Esophagus (tissue), 2 donors: ENCODE data around the gene SPON1. TPM values are rescaled to one million over a fixed set of nuclear protein-coding genes. Genes with fewer than 3 reads are reported as not detected.

Experiments
- H3K27ac ChIP-seq, 2 donors: one replicate each; pipeline ENCODE4 v1.5.1; 2013; ENCODE audit warnings: low read depth in 2 of 2, mild to moderate bottlenecking in 2 of 2, inconsistent platforms in 1 of 2, low read length in 1 of 2, moderate library complexity in 1 of 2
- H3K27me3 ChIP-seq, 2 donors: one replicate each; pipeline ENCODE4 v1.6.1; 2013; ENCODE audit warnings: low read length in 2 of 2, control low read depth in 1 of 2, mild to moderate bottlenecking in 1 of 2; ENCODE audit not compliant: insufficient read depth in 2 of 2, control insufficient read depth in 1 of 2
- H3K36me3 ChIP-seq, 2 donors: one replicate each; pipeline ENCODE4 v1.6.1; 2013; ENCODE audit warnings: low read length in 1 of 2; ENCODE audit not compliant: control insufficient read depth in 2 of 2, insufficient read depth in 2 of 2
- H3K4me1 ChIP-seq, 2 donors: one replicate each; pipeline ENCODE4 v1.6.1; 2013; ENCODE audit warnings: low read length in 1 of 2; ENCODE audit not compliant: control insufficient read depth in 2 of 2, insufficient read depth in 2 of 2
- H3K4me3 ChIP-seq, 2 donors: one replicate each; pipeline ENCODE4 v1.5.1; 2013; ENCODE audit warnings: low read length in 2 of 2, mild to moderate bottlenecking in 2 of 2, low read depth in 1 of 2, moderate library complexity in 1 of 2
- H3K9me3 ChIP-seq, 2 donors: one replicate each; pipeline ENCODE4 v1.6.1; 2013; ENCODE audit warnings: mild to moderate bottlenecking in 2 of 2, low read depth in 1 of 2, low read length in 1 of 2, moderate library complexity in 1 of 2; ENCODE audit not compliant: control insufficient read depth in 2 of 2, insufficient read depth in 1 of 2
- WGBS, 2 donors: extraction: QIAGEN DNeasy Blood & Tissue Kit; methylation state at CpG; one replicate each; pipeline ENCODE4 v1.1.7; 2013; 5-methylcytosine and 5-hydroxymethylcytosine counted together
- polyA plus RNA-seq, 2 donors: library from polyadenylated mRNA; stranded (reverse); fragments of 200-250 nt; gene quantifications; one replicate each; pipeline ENCODE4 v1.2.3, GENCODE V29; 2013
- donor health status: healthy with polysubstance abuse.
- donor health status: Bipolar disorder and iron deficiency.

The SPON1 gene
- polyA plus RNA-seq, 2 donors = 0.75 to 3.0 TPM

GRCh38 chr11:13993096-13993765 lies 30.7 kb downstream of the SPON1 start:
- Histone ChIP-seq H3K9me3 (no peaks in the 10 kb centered on the region), H3K27ac (no peak overlapping the region), H3K4me1 (no peaks in the 10 kb centered on the region), H3K4me3 (no peak overlapping the region), H3K36me3 (no peaks in the 10 kb centered on the region), H3K27me3 (no peaks in the 10 kb centered on the region)
- 75 to 88% methylated on average over 7 of the region's 7 CpGs for WGBS, 2 donors

GRCh38 chr11:13997881-13998280 lies 35.4 kb downstream of the SPON1 start:
- WGBS, 2 donors = 89 to 93% methylated on average over 4 of the region's 4 CpGs
- no peak overlapping the region for H3K27ac ChIP-seq
- no peak overlapping the region for H3K4me3 ChIP-seq

GRCh38 chr11:13999704-14000103 lies 37.2 kb downstream of the SPON1 start:
- no peaks in the 10 kb centered on the region for H3K36me3 ChIP-seq
- no peaks in the 10 kb centered on the region for H3K9me3 ChIP-seq
- H3K4me1 ChIP-seq = no peaks in the 10 kb centered on the region
- H3K27me3 ChIP-seq = no peaks in the 10 kb centered on the region
- H3K27ac ChIP-seq = no peak overlapping the region
- no peak overlapping the region for H3K4me3 ChIP-seq

More at GRCh38 chr11:13997881-13998280, 35.4 kb downstream of the SPON1 start:
- Histone ChIP-seq H3K4me1 (no peaks in the 10 kb centered on the region), H3K27me3 (no peaks in the 10 kb centered on the region), H3K9me3 (no peaks in the 10 kb centered on the region), H3K36me3 (no peaks in the 10 kb centered on the region)

GRCh38 chr11:14001597-14001996 lies 39.1 kb downstream of the SPON1 start:
- no peak overlapping the region for H3K4me3 ChIP-seq
- no peaks in the 10 kb centered on the region for H3K9me3 ChIP-seq
- no peaks in the 10 kb centered on the region for H3K4me1 ChIP-seq
- 94 to 99% methylated on average over 2 of the region's 2 CpGs for WGBS, 2 donors
- H3K27ac ChIP-seq = no peak overlapping the region
- no peaks in the 10 kb centered on the region for H3K27me3 ChIP-seq
- no peaks in the 10 kb centered on the region for H3K36me3 ChIP-seq

GRCh38 chr11:14007566-14007965 lies 45.0 kb downstream of the SPON1 start:
- Histone ChIP-seq H3K4me3 (no peak overlapping the region), H3K27me3 (no peaks in the 10 kb centered on the region), H3K9me3 (no peaks in the 10 kb centered on the region), H3K36me3 (no peaks in the 10 kb centered on the region), H3K27ac (no peak overlapping the region), H3K4me1 (no peaks in the 10 kb centered on the region)
- WGBS, 2 donors = 89 to 92% methylated on average over 6 of the region's 6 CpGs

- peaks cover 0 to under 1% of the 10 kb centered on the region in 2 donors for H3K4me1 ChIP-seq
- no peaks in the 10 kb centered on the region for H3K27me3 ChIP-seq
- no peak overlapping the region for H3K27ac ChIP-seq
- no peak overlapping the region for H3K4me3 ChIP-seq
- no peaks in the 10 kb centered on the region for H3K36me3 ChIP-seq
- H3K9me3 ChIP-seq = no peaks in the 10 kb centered on the region
- WGBS, 2 donors = 66 to 74% methylated on average over 3 of the region's 3 CpGs
Measured at GRCh38 chr11:14010665-14011064, 48.1 kb downstream of the SPON1 start.

- H3K4me1 ChIP-seq = peaks cover 0 to 2% of the 10 kb centered on the region in 2 donors
- no peak overlapping the region for H3K4me3 ChIP-seq
- no peaks in the 10 kb centered on the region for H3K27me3 ChIP-seq
- no peaks in the 10 kb centered on the region for H3K9me3 ChIP-seq
- H3K27ac ChIP-seq = no peak overlapping the region
- no peaks in the 10 kb centered on the region for H3K36me3 ChIP-seq
- whole genome bisulfite sequencing, 2 donors = 85 to 89% methylated on average over 4 of the region's 4 CpGs
Measured at GRCh38 chr11:14012846-14013245, 50.3 kb downstream of the SPON1 start.

- no peaks in the 10 kb centered on the region for H3K9me3 ChIP-seq
- H3K27me3 ChIP-seq = no peaks in the 10 kb centered on the region
- H3K4me3 ChIP-seq = no peak overlapping the region
- 44 to 52% methylated on average over 4 of the region's 4 CpGs for WGBS, 2 donors
- no peaks in the 10 kb centered on the region for H3K36me3 ChIP-seq
- H3K27ac ChIP-seq = no peak overlapping the region
- peaks cover 0 to 2% of the 10 kb centered on the region in 2 donors for H3K4me1 ChIP-seq
Measured at GRCh38 chr11:14015711-14016110, 53.2 kb downstream of the SPON1 start.

- no peaks in the 10 kb centered on the region for H3K27me3 ChIP-seq
- no peak overlapping the region for H3K27ac ChIP-seq
- no peak overlapping the region for H3K4me3 ChIP-seq
- H3K9me3 ChIP-seq = no peaks in the 10 kb centered on the region
- WGBS, 2 donors = 78 to 86% methylated on average over 2 of the region's 2 CpGs
- H3K36me3 ChIP-seq = no peaks in the 10 kb centered on the region
- peaks cover 0 to 2% of the 10 kb centered on the region in 2 donors for H3K4me1 ChIP-seq
Measured at GRCh38 chr11:14018441-14018840, 55.9 kb downstream of the SPON1 start.

- H3K9me3 ChIP-seq = no peaks in the 10 kb centered on the region
- no peaks in the 10 kb centered on the region for H3K36me3 ChIP-seq
- H3K27ac ChIP-seq = no peak overlapping the region
- H3K4me1 ChIP-seq = no peaks in the 10 kb centered on the region
- H3K27me3 ChIP-seq = no peaks in the 10 kb centered on the region
- no peak overlapping the region for H3K4me3 ChIP-seq
- WGBS, 2 donors = 77 to 84% methylated on average over 4 of the region's 4 CpGs
Measured at GRCh38 chr11:14021738-14022137, 59.2 kb downstream of the SPON1 start.
